Measurements from ENCODE around the gene SMARCE1.

SMARCE1 gene

DNA sequence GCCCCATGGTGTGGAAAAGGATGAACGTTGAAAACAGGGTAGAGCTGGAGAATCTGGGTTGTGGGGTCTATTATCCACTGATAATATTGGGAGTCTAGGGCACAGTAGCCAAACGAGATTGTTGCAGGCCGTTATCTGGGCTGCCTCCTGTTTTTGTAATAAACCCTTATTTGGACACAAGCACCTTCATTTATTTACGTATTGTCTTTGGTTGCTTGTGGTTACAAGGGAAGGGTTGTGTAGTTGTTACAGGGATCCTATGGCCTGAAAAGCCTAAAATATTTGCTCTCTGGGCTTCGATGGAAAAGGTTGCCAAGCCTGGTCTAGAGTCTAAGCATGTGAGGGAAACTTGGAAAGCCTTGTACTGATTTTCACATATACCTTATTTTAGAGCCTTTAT lies 4.3 kb upstream of the SMARCE1 start:
- FAIRE-seq, result no peak
- no peak for TF ChIP-seq TAF1 (IDR thresholded peaks at IDR 0.05; ENCODE audit: low read depth, low read length)
- TF ChIP-seq POU2F2 (IDR thresholded peaks at IDR 0.05; ENCODE audit: low read depth, low read length), result no peak
- no peak for TF ChIP-seq POLR2AphosphoS5 (IDR thresholded peaks at IDR 0.05; ENCODE audit: low read depth, low read length)
- no peak for TF ChIP-seq PAX5 (IDR thresholded peaks at IDR 0.05; ENCODE audit: insufficient read depth, low read length, severe bottlenecking)
- no peak for TF ChIP-seq SPI1 (IDR thresholded peaks at IDR 0.05; ENCODE audit: low read depth, low read length)
- TF ChIP-seq POLR2A (IDR thresholded peaks at IDR 0.05; ENCODE audit: low read depth, low read length), result no peak
- DNase-seq (ENCODE audit: insufficient read length, low spot score), result no peak

- DNase-seq (ENCODE audit: insufficient read length, low spot score) (no peak), FAIRE-seq (no peak)
- TF ChIP-seq POLR2AphosphoS5 (IDR thresholded peaks at IDR 0.05; ENCODE audit: low read depth, low read length) (no peak), SPI1 (IDR thresholded peaks at IDR 0.05; ENCODE audit: low read depth, low read length) (no peak), POLR2A (IDR thresholded peaks at IDR 0.05; ENCODE audit: low read depth, low read length) (no peak), TAF1 (IDR thresholded peaks at IDR 0.05; ENCODE audit: low read depth, low read length) (0 out of 2 replicates have a peak, but pooled peaks have one; percentile 6), POU2F2 (IDR thresholded peaks at IDR 0.05; ENCODE audit: low read depth, low read length) (no peak)
Measured at GRCh38 chr17:40648384-40648968, 858 bp upstream of the SMARCE1 start.

DNA sequence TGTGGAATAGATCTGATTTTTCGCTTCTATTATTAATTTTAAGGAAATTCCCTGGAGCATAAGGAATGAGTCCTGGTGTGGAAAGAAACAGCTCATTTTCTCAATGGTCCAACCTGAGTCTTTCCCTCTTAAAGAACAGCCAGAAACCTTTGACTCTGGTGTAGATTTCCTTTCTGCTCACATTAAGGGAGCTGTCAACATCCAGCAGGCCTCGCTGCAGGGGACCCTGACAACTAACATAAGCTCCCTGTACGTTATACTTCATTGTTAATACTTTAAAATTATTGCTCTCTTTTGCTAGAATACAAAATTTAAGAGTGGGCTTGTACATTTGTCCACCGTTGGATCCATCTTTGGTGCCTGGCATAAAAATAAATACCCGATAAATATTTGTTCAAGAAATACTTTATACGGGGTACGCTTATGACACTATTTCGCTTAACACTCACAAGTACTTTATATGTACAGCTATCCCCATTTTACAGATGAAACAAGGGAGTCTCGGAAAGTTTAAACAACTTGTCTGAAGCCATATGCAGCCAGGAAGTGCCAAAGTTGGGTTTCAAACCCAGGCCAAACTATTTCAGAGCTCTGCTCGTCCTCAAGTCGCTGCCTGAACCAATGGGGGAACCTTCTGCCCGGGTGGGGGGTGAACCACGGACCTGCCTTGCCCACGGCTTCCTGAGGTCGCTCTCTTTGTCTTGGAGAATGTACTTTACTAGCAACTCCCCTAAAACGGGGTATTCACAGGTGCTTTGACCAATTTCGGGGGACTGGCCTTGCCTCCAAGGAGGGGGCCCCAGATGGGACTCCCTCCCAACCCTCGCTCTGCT lies 611 bp downstream of the SMARCE1 start:
- FAIRE-seq (peak; percentile 79), DNase-seq (ENCODE audit: insufficient read length, low spot score) (no peak)
- TF ChIP-seq POLR2A (IDR thresholded peaks at IDR 0.05; ENCODE audit: low read depth, low read length) (no peak), POU2F2 (IDR thresholded peaks at IDR 0.05; ENCODE audit: low read depth, low read length) (no peak), POLR2AphosphoS5 (IDR thresholded peaks at IDR 0.05; ENCODE audit: low read depth, low read length) (0 out of 2 replicates have a peak, but pooled peaks have one; percentile 21), PAX5 (IDR thresholded peaks at IDR 0.05; ENCODE audit: insufficient read depth, low read length, severe bottlenecking) (no peak), SPI1 (IDR thresholded peaks at IDR 0.05; ENCODE audit: low read depth, low read length) (no peak)

DNA sequence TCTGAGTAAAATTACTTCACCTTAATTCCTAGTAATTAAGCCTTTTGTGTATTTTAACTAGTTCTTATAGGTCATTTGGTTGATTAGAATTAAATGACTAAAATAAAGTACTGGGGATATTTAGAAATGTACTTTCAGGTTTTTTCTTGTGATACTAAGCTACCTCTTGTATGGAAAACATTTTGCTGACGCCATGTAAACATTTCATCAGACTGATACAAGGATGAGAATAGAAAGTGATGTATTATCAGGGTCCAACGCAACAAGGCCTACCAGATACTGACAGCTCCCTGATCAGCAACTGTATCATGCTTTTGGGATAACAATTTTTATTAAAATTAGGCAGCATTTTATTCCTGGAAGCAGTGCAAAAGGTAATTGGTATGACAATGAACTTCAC lies 1.7 kb downstream of the SMARCE1 start:
- DNase-seq (ENCODE audit: insufficient read length, low spot score) (no peak), FAIRE-seq (no peak)
- TF ChIP-seq PAX5 (IDR thresholded peaks at IDR 0.05; ENCODE audit: insufficient read depth, low read length, severe bottlenecking), result no peak
- no peak for TF ChIP-seq TAF1 (IDR thresholded peaks at IDR 0.05; ENCODE audit: low read depth, low read length)
- no peak for TF ChIP-seq POLR2AphosphoS5 (IDR thresholded peaks at IDR 0.05; ENCODE audit: low read depth, low read length)
- no peak for TF ChIP-seq POLR2A (IDR thresholded peaks at IDR 0.05; ENCODE audit: low read depth, low read length)
- no peak for TF ChIP-seq POU2F2 (IDR thresholded peaks at IDR 0.05; ENCODE audit: low read depth, low read length)
- no peak for TF ChIP-seq SPI1 (IDR thresholded peaks at IDR 0.05; ENCODE audit: low read depth, low read length)

DNA sequence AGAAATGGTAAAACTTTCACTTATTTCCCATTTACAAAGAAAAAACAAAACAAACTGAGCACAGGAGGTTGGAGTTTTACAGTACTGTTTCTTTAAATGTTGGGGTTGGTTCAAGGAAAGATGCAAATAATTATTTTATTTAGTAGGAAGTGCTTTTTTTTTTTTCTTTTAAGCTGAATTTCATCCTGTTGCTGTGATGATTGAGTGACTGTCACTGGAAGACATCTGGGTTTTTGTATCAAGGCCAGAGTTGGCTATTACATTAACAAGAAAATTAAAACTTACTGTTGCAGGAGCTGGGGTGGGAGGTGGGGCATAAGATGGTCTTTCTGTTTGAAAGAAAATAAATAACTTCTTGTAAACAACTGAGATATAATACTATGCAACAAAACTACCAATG lies 2.3 kb downstream of the SMARCE1 start:
- FAIRE-seq (no peak), DNase-seq (ENCODE audit: insufficient read length, low spot score) (no peak)
- no peak for TF ChIP-seq POLR2AphosphoS5 (IDR thresholded peaks at IDR 0.05; ENCODE audit: low read depth, low read length)
- no peak for TF ChIP-seq POLR2A (IDR thresholded peaks at IDR 0.05; ENCODE audit: low read depth, low read length)

- no peak for TF ChIP-seq SPI1 (IDR thresholded peaks at IDR 0.05; ENCODE audit: low read depth, low read length)
- no peak for TF ChIP-seq POLR2A (IDR thresholded peaks at IDR 0.05; ENCODE audit: low read depth, low read length)
- DNase-seq (ENCODE audit: insufficient read length, low spot score) (no peak), FAIRE-seq (no peak)
Measured at GRCh38 chr17:40637931-40638330, 9.7 kb downstream of the SMARCE1 start.

DNA sequence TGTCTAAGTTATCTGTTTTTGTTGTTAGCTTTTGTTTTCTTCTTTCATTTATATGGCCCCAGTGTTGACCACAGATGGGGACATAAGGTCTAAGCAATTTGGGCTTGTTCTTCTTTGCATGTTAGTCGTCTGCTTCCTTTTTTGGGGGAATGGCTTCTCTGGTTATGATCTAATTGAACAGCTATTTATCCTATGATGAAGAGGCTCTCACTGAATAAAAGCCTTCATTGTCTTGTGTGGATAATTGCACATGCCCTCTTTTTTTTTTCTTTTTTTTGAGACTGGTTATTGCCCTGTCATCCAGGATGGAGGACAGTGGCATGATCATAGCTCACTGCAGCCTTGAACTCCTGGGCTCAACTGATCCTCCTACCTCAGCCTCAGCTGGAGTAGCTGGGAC lies 13.7 kb downstream of the SMARCE1 start:
- no peak for FAIRE-seq
- TF ChIP-seq PAX5 (IDR thresholded peaks at IDR 0.05; ENCODE audit: insufficient read depth, low read length, severe bottlenecking) (no peak), POLR2AphosphoS5 (IDR thresholded peaks at IDR 0.05; ENCODE audit: low read depth, low read length) (no peak), POU2F2 (IDR thresholded peaks at IDR 0.05; ENCODE audit: low read depth, low read length) (no peak), POLR2A (IDR thresholded peaks at IDR 0.05; ENCODE audit: low read depth, low read length) (no peak), TAF1 (IDR thresholded peaks at IDR 0.05; ENCODE audit: low read depth, low read length) (no peak), SPI1 (IDR thresholded peaks at IDR 0.05; ENCODE audit: low read depth, low read length) (no peak)

DNA sequence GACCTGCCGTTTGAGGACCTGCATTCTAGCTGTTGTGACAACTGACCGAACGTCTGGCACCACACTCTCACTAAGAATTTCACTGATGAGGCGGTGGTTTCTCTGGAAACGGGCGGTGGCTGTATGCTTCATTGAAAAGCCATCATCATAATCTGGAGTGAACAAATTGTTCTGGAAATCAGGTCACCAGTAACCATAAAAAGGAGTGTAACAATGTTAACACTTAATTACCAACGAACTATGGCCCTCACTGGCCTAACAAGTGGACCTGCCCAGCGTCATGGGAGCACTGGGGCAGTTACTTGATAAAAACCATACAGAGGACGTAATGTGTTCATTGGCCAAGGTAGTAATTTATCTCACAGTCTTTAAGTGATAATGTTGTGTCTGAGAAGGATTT lies 15.4 kb downstream of the SMARCE1 start:
- no peak for FAIRE-seq
- DNase-seq (ENCODE audit: insufficient read length, low spot score), result no peak
- TF ChIP-seq POLR2A (IDR thresholded peaks at IDR 0.05; ENCODE audit: low read depth, low read length), result no peak

More for the DNA sequence above, 13.7 kb downstream of the SMARCE1 start:
- no peak for DNase-seq (ENCODE audit: insufficient read length, low spot score)

DNA sequence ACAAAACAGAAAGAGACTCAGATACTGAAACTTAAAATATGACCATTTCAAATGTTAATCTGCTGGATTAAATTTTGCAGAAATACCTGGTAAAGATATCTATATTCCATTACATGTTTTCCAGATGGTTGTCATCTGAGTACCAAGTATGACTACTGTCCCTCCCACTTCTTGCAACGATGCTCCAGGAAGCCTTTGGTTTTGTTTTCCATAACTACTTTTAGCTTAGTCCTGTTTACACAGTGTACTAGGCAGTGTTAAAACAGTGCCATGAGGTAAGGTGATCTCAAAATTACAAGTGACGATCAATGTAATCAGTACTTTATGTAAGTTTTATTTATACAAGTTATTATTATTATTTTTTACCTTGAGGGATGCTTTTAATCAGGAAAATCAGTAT lies 17.8 kb downstream of the SMARCE1 start:
- FAIRE-seq (no peak), DNase-seq (ENCODE audit: insufficient read length, low spot score) (no peak)
- TF ChIP-seq POU2F2 (IDR thresholded peaks at IDR 0.05; ENCODE audit: low read depth, low read length), result no peak
- no peak for TF ChIP-seq PAX5 (IDR thresholded peaks at IDR 0.05; ENCODE audit: insufficient read depth, low read length, severe bottlenecking)
- no peak for TF ChIP-seq TAF1 (IDR thresholded peaks at IDR 0.05; ENCODE audit: low read depth, low read length)
- no peak for TF ChIP-seq POLR2A (IDR thresholded peaks at IDR 0.05; ENCODE audit: low read depth, low read length)
- no peak for TF ChIP-seq POLR2AphosphoS5 (IDR thresholded peaks at IDR 0.05; ENCODE audit: low read depth, low read length)
- no peak for TF ChIP-seq SPI1 (IDR thresholded peaks at IDR 0.05; ENCODE audit: low read depth, low read length)

- DNase-seq (ENCODE audit: insufficient read length, low spot score), result no peak
- peak; percentile 77 for FAIRE-seq
- TF ChIP-seq POLR2AphosphoS5 (IDR thresholded peaks at IDR 0.05; ENCODE audit: low read depth, low read length) (no peak), POU2F2 (IDR thresholded peaks at IDR 0.05; ENCODE audit: low read depth, low read length) (no peak), POLR2A (IDR thresholded peaks at IDR 0.05; ENCODE audit: low read depth, low read length) (no peak), SPI1 (IDR thresholded peaks at IDR 0.05; ENCODE audit: low read depth, low read length) (no peak), TAF1 (IDR thresholded peaks at IDR 0.05; ENCODE audit: low read depth, low read length) (no peak), PAX5 (IDR thresholded peaks at IDR 0.05; ENCODE audit: insufficient read depth, low read length, severe bottlenecking) (no peak)
Measured at GRCh38 chr17:40625311-40625710, 22.3 kb downstream of the SMARCE1 start.

Measured in GM12891 (cell line).